RWPE1 (cell line): ENCODE data around the gene ANKRD18A.
"Not testable (repeated sequence)": the region's sequence is repeated elsewhere in the genome, so short reads cannot be mapped to it uniquely, and the experiment has no call there.

Source experiments
- CTCF ChIA-PET: fragments of 350-600 bp; sonication (Branson Sonifier 250); formaldehyde crosslinking; extraction: SDS; loops from one replicate; lab custom pipeline; 2021; lab: Yijun Ruan, JAX
- POLR2A ChIA-PET: fragments of 400-600 bp; formaldehyde crosslinking; extraction: SDS; loops from one replicate; lab custom pipeline; 2020; ENCODE audit warnings: antibody characterized with exemption; ENCODE audit not compliant: low non-redundant PET; lab: Yijun Ruan, JAX
- DNase-seq: peaks from one replicate; pipeline ENCODE4 v3.0.0; 2012; ENCODE audit warnings: low spot score
- H3K27ac ChIP-seq: fragments of 450-650 bp; 2 replicates; pipeline ENCODE4 v1.5.1; 2017
- TF ChIP-seq, protein P1 (sequence below): fragments of 450-650 bp; conservative IDR thresholded peaks from 2 replicates; pipeline ENCODE4 v1.5.1; 2017; ENCODE audit warnings: low read depth, mild to moderate bottlenecking

ANKRD18A gene

DNA sequence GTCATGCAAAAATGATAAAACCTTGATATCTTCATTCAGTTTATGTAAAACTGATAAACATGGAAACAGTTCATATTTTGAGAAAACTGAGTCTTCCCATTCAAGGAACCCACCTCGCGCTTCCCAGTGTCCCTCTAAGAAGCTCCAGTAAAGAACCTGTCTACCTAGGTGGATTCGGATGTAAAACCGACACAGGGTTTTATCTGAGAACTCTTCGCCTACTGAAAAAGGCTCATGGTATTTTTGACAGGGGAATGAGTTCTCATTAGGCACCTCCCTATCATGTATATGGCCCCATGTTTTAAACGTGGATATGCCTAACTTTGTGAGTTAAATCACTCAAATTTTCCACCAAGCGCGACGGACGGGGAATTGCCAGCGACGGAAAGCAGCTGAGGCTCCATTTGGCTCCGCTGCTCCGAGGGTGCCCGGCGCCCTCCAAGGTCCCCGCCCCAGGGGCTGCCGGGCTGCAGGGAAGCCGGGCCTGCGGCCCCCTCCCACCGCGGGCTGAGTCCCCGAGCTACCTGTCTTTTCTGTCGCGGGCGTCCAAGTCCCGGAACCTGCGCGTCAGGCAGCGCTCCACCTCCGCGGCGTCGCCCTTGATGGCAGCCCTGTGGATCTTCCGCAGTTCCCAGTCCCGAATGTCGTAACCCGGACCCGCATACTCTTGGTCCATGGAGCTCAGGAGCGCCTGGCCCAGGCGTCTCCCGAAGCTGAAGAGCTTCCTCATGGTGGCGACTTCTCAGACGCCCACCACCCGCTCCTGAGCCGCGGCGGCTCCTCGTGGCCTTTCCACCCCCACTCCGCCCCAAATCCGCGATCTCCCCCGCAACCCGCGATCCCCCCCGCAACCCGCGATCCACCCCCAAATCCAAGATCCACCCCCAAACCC lies 594 bp downstream of the ANKRD18A start:
- H3K27ac ChIP-seq: peak overlapping the region; percentile 87
- ChIA-PET POLR2A (no interaction called here), CTCF (interaction anchor here (0.6 to 1.2 kb wide), 8 partner anchors 26 to 478 kb away, joined by 3 to 5 read pairs (median 3); no protein-coding TSS in a partner anchor)
- no peak for DNase-seq
- TF ChIP-seq, protein P1, sequence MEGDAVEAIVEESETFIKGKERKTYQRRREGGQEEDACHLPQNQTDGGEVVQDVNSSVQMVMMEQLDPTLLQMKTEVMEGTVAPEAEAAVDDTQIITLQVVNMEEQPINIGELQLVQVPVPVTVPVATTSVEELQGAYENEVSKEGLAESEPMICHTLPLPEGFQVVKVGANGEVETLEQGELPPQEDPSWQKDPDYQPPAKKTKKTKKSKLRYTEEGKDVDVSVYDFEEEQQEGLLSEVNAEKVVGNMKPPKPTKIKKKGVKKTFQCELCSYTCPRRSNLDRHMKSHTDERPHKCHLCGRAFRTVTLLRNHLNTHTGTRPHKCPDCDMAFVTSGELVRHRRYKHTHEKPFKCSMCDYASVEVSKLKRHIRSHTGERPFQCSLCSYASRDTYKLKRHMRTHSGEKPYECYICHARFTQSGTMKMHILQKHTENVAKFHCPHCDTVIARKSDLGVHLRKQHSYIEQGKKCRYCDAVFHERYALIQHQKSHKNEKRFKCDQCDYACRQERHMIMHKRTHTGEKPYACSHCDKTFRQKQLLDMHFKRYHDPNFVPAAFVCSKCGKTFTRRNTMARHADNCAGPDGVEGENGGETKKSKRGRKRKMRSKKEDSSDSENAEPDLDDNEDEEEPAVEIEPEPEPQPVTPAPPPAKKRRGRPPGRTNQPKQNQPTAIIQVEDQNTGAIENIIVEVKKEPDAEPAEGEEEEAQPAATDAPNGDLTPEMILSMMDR: no peak

DNA sequence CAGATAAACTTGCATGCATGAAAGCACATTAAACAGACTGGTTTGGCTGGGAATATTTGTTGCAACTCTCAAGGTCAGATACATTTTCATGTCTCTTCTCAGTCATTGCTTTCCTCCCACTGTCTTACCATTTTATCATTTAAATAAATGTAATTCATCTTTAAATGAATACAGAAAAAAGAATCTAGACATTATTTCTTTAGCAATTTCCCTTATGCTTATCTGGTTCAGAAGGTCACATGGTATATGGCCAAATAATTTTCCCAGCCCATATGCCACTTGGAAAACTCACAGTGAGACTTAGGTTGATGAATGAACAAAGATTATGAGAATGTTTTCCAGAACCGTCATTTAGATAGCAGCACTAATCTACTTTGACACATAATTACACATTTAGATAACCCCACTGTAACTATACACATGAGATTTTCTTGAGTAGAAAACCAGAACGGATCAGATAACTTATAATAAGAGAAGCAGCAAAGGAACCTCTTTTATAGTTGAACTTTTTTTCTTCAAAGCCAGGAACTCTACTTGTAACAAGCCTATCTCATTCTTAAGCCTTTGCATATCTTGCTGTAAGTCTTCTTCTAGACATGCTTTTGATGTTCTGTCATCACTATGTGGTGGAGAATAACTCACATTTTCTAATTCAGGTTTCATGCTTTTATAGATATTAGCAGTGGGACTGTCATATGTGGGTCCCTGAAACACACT lies 22.2 kb downstream of the ANKRD18A start:
- DNase-seq, CTCF ChIA-PET: not testable (repeated sequence)

DNA sequence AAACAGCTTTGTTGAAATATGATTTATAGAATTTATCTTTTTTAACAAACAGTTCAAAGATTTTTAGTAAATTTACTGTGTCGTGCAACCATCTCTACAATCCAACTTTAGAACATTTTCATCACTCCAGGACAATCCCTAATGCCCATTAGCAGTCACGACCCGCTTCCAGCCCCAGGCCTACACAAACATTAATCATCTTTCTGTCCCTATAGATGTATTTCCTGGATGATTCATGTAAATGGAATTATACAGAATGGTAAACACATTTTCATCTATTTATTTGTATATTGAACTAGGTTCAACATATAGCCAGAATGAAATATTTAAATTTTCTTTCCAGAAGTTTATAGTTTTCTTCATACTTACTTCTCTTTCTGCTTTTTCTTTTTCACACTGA lies 25.3 kb downstream of the ANKRD18A start:
- POLR2A ChIA-PET, H3K27ac ChIP-seq, DNase-seq: not testable (repeated sequence)
- CTCF ChIA-PET: interaction anchor here (0.7 kb wide), 1 partner anchor 152 kb away, joined by 3 read pairs; no protein-coding TSS in a partner anchor

More for the DNA sequence above, 22.2 kb downstream of the ANKRD18A start:
- POLR2A ChIA-PET, H3K27ac ChIP-seq: not testable (repeated sequence)

DNA sequence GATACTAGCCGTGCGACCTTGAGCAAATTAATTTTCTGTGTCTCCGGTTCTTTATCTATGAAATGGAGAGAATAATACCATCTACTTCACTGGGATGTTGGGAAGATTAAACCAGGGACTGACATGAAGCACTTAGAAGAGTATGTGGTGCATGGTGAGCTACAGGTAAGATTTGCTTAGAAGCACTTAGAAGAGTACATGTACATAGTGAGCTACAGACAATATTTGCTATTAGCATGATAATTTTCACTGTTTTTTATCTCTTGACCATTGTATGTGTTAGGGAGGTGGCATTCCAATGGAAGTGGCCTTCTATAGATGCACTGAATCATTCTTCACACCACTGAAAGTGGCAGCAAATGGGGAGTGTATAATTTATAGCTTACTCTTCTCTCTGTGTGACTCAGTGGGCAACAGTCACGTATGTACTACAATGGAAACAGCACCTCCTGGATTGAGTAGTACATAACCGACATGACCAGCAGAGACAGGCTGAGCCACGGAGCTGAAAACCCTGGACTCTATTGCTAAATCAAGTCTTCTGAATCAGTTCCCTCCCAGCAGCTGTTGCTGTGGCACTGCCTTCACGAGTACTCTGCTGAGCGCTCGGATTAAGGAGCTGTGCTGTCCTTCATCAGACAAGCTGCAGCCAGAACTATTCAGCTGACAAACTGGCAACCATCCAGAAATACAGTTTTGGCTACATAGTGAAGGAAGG lies 28.9 kb downstream of the ANKRD18A start:
- H3K27ac ChIP-seq, DNase-seq, CTCF ChIA-PET, POLR2A ChIA-PET: not testable (repeated sequence)

DNA sequence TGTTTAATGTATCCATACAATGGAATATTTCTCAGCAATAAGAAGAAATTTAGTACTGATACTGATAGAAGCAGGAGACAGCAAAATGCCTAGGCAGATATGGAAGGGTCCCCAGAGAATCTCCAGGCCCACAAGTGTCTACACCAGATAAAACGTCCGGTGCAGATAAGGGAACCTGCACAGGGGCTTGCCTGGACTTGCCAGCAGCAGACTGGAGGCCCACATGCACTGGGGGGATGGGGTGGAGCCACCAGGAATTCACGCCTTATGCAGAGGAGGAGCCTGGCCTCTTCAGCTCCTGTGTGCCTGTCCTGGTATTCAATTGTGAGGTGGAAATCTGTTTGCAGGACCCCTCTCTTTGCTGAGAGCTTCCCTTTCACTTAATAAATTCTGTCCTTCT lies 36.6 kb downstream of the ANKRD18A start:
- CTCF ChIA-PET, DNase-seq, POLR2A ChIA-PET, H3K27ac ChIP-seq: not testable (repeated sequence)

DNA sequence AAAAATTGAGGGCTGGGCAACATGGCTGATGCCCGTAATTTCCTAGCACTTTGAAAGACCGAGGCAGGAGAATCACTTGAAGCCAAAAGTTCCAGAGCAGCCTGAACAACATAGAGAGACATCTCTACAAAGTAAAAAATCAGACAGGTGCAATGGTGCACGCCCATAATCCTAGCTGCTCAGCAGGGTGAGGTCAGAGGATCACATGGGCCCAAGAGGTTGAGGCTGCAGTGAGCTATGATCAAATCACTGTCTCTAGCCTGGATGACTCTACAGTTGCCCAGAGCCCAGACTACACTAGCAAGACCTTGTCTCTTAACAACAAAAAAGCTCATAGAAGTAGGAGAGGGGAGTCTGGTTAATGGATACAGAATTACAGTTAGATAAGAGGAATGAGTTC lies 40.3 kb downstream of the ANKRD18A start:
- H3K27ac ChIP-seq, CTCF ChIA-PET, DNase-seq, POLR2A ChIA-PET: not testable (repeated sequence)

DNA sequence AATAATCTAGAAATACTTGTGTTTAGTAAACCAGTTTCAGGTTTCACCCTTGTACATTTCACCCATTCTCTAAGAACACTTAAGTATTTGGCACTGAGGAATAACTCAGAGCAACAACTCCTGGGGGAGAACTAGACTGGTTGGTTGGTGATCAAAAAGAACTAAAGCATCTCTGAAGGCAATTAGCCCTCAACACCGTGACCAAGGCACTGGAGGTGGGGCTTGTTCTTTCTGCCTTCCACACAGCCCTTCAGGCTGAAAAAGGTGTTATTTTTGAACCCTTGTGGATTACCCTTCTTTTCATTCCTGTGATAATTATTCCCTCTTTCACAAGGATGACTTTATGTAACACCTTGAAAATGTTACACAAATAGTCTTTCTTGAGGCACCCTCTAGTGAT lies 44.2 kb downstream of the ANKRD18A start:
- POLR2A ChIA-PET, CTCF ChIA-PET, H3K27ac ChIP-seq, DNase-seq: not testable (repeated sequence)
- TF ChIP-seq, protein P1: 0 out of 2 replicates have a peak, but pooled peaks have one; percentile 16

DNA sequence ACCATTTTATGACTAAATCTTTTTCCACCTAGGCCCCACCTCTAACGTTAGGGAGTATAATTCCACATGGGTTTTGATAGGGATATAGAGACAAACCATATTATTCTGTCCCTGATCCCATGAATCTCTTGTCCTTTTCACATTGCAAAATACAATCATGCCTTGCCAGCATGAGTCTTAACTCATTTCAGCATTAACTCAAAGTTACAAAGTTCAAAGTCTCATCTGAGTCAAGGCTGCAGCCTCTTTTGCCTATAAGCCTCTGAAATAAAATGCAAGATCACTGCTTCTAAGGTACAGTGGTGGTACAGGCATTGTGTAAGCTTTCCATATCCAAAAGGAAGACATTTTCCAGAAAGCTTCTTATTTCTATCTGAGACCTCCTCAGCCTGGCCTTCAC lies 54.3 kb downstream of the ANKRD18A start:
- POLR2A ChIA-PET, CTCF ChIA-PET, DNase-seq, H3K27ac ChIP-seq: not testable (repeated sequence)

DNA sequence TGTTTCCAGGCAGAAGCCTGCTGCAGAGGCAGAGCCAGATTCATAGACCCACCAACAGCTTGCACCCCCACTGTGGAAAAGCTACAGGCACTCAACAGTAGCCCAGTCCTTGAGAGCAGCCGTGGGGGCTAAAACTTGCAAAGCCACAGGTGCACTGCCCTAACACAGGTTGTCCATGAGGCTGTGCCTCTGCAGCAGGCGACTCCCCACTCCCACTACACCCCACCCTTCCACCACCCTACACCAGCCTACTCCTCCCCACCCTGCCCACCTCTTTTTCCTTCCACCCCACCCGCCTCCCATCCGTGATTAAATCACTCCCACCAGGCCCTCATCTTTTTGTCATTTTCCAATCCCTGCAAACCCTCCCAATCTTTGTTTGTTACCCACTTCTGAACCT lies 55.2 kb downstream of the ANKRD18A start:
- CTCF ChIA-PET, POLR2A ChIA-PET, H3K27ac ChIP-seq, DNase-seq: not testable (repeated sequence)

DNA sequence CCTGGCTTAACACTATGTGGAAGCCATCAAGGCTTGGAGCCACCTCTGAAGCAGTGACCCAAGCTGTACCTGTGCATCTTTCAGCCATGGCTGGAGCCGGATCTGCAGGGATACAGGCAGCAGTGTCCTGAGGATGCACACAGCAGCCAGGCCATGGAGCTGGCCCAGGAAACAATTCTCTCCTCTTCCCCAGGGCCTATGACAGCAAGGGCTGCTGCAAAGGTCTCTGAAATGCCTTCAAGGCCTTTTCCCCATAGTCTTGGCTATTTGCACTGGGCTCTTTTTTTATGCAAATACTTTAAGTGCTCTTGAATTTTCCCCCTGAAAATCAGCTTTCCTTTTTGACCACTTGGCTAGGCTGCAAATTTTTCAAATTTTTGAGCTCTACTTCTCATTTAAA lies 56.5 kb downstream of the ANKRD18A start:
- DNase-seq, POLR2A ChIA-PET, H3K27ac ChIP-seq, CTCF ChIA-PET: not testable (repeated sequence)

DNA sequence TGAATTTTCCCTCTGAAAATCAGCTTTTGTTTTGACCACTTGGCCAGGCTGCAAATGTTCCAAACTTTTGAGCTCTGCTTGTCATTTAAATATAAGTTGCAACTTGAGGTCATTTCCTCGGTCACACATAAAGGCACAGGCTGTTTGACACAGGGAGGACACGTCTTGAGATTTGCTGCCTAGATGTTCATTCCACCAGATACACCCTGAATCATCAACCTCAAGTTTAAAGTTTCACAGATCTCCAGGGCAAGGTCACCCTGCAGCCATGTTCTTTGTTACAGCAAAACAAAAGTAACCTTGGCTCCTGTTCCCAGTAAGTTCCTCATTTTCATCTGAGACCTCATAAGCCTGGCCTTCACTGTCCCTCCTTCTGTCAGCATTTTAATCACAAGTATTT lies 59.3 kb downstream of the ANKRD18A start:
- H3K27ac ChIP-seq, DNase-seq, CTCF ChIA-PET, POLR2A ChIA-PET: not testable (repeated sequence)

DNA sequence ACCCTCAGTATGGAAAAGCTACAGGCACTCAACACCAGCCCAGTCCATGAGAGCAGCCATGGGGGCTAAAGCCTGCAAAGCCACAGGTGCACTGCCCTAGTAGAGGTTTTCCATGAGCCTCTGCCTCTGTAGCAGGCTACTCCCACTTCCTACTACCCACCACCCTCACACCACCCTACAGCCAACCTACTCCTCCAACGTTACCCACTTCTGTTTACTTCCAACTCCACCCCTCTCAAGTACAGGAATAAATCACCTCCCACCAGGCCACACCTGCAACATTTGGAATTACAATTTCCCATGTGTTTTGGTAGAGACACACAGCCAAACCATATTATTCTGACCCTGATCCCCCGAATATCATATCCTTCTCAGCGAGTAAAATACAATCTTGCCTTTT lies 61.2 kb downstream of the ANKRD18A start:
- DNase-seq, POLR2A ChIA-PET, CTCF ChIA-PET, H3K27ac ChIP-seq: not testable (repeated sequence)

DNA sequence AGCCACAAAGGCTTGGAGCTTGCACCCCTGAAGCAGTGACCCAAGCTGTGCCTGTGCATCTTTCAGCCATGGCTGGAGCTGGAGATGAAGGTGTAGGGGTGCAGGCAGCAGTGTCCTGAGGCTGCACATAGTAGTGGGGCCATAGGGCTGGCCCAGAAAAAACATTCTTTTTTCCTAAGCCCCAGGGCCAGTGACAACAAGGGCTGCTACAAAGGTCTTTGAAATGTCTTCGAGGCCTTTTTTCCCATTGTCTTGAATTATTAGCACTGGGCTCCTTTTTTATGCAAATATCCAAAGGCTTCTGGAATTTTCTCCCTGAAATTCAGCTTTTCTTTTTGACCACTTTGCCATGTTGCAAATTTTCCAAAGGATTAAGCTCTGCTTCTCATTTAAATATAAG lies 62.6 kb downstream of the ANKRD18A start:
- CTCF ChIA-PET, DNase-seq, POLR2A ChIA-PET, H3K27ac ChIP-seq: not testable (repeated sequence)

DNA sequence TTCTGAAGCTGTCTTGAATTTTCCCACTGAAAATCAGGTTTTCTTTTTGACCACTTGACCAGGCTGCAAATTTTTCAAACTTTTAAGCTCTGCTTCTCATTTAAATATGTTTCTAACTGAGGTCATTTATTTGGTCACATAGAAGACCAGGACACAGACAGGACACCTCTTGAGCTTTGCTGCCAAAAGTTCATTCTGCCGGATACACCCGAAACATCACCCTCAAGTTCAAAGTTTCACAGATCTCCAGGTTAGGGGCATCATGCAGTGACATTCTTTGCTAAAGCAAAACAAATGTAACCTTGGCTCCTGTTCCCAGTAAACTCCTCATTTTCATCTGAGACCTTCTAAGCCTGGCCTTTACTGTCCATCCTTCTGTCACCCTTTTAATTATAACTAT lies 65.4 kb downstream of the ANKRD18A start:
- DNase-seq, H3K27ac ChIP-seq, CTCF ChIA-PET, POLR2A ChIA-PET: not testable (repeated sequence)
